CD1c-positive myeloid dendritic cell (primary cell): ENCODE data around the gene UTY.

Experiments
- DNase-seq: peaks from one replicate; pipeline ENCODE4 v3.0.0-alpha.2; 2016; ENCODE audit errors: extremely low spot score

UTY gene

GRCh38 chrY:13479828-13480227, at the start of gene UTY:
Gene UTY, minus strand, starts transcription at chrY:13480033. Its CDS starts 368 bp downstream, at chrY:13479665.
- DNase-seq, result peak; percentile 92

GRCh38 chrY:13520474-13520873, 40.6 kb upstream of the UTY start:
- DNase-seq, result no peak

- DNase-seq, result no peak
Observed at GRCh38 chrY:13501215-13501614, 21.4 kb upstream of the UTY start.

- DNase-seq, result no peak
Observed at GRCh38 chrY:13493737-13494136, 13.9 kb upstream of the UTY start.

- no peak for DNase-seq
Observed at GRCh38 chrY:13492408-13492807, 12.6 kb upstream of the UTY start.

- no peak for DNase-seq
Observed at GRCh38 chrY:13488738-13489137, 8.9 kb upstream of the UTY start.

GRCh38 chrY:13479121-13479711, 617 bp downstream of the UTY start:
- DNase-seq, result peak; percentile 55

GRCh38 chrY:13478126-13478785, 1.6 kb downstream of the UTY start:
- peak; percentile 80 for DNase-seq

- DNase-seq, result no peak
Observed at GRCh38 chrY:13474997-13475396, 4.8 kb downstream of the UTY start.

- no peak for DNase-seq
Observed at GRCh38 chrY:13451572-13451971, 28.3 kb downstream of the UTY start.

GRCh38 chrY:13450596-13451130, 29.2 kb downstream of the UTY start:
- no peak for DNase-seq

GRCh38 chrY:13445566-13445965, 34.3 kb downstream of the UTY start:
- DNase-seq, result no peak

- no peak for DNase-seq
Observed at GRCh38 chrY:13443146-13443545, 36.7 kb downstream of the UTY start.

- no peak for DNase-seq
Observed at GRCh38 chrY:13440811-13441210, 39.0 kb downstream of the UTY start.

- peak; percentile 35 for DNase-seq
Observed at GRCh38 chrY:13435968-13436937, 43.6 kb downstream of the UTY start.

- DNase-seq, result no peak
Observed at GRCh38 chrY:13435206-13435967, 44.4 kb downstream of the UTY start.

GRCh38 chrY:13432293-13433025, 47.4 kb downstream of the UTY start:
- no peak for DNase-seq

GRCh38 chrY:13429551-13429950, 50.3 kb downstream of the UTY start:
- no peak for DNase-seq

- DNase-seq, result no peak
Observed at GRCh38 chrY:13423281-13423732, 56.5 kb downstream of the UTY start.

- DNase-seq, result no peak
Observed at GRCh38 chrY:13416869-13417661, 62.8 kb downstream of the UTY start.
